Measurements from ENCODE around the gene TMEM248.
"Not testable (repeated sequence)": the region's sequence is repeated elsewhere in the genome, so short reads cannot be mapped to it uniquely, and the experiment has no call there.

The TMEM248 gene

DNA sequence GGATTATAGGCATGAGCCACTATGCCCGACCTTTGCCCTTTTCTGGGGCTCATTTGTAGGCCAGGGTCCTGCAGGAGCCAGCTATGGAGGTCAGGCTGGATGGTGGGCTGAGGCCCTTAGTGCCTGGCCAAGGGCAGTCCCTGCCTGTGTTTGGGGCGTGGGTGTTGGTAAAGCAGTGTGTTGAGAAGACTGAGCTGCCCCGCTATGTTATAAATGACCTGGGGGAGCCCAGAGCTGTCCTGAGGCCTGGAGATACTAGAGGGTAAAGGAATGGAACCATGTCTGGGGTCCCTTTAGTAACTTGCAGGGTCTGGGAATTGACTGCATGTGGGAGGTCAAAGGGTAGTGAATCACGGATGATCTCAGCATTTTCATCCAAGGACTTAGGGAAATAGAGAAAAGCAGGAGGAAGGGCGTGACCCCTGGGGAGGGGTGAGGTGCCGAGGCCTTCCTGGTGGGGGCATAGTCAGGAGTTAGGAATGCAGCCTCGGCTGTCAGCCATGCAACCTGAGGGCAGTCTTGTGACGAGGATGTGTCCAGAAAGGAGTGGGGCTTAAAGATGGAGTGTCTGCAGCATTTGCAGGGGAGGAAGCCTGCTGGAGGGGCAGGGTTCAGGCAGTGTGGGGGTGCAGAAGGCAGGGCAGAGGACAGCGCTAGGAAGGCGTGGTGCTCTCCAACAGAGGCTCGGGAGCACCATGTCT, 31.5 kb downstream of the TMEM248 start:
- DNase-seq = no peak

- DNase-seq = no peak
These were observed 32.0 kb downstream of the TMEM248 start for GRCh38 chr7:66953044-66953427.

DNA sequence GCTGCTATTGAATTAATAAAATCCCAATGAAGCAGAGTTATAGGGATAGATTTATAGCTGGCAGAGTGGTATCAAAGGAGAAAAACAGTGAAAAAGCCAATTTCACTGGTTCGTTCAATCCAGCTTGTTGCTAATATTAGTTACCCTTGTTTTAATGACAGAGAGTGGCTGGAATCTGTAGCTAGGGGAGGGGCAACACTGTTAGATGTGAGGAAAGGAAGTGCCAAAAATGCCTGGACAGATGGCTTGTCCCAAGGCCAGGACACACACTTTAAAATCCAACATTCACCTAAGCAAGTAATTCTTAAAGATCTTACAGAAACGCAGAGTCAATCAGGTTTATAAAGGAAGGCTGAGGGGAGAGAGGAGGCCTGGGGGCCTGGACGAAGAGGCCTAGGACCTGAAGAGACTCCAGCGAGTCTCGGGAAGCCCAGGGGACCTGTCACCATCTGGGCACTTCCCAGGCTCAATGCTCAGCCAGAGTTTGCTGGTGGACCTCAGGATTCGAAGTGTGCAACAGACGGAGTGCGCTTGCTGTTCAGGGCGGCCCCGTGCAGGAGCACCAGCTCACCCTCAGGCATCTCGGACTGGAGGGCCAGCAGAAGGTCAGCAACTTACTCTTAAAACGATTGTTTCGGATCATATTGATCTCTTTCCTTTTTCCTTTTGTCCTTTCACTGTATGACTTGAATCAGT, 36.7 kb downstream of the TMEM248 start:
- no peak for DNase-seq

- no peak for DNase-seq
These were observed 37.7 kb downstream of the TMEM248 start for GRCh38 chr7:66958538-66959350.

GRCh38 chr7:66960192-66960591, 39.2 kb downstream of the TMEM248 start:
- DNase-seq = no peak

GRCh38 chr7:66961096-66961495, 40.1 kb downstream of the TMEM248 start:
- no peak for DNase-seq

DNA sequence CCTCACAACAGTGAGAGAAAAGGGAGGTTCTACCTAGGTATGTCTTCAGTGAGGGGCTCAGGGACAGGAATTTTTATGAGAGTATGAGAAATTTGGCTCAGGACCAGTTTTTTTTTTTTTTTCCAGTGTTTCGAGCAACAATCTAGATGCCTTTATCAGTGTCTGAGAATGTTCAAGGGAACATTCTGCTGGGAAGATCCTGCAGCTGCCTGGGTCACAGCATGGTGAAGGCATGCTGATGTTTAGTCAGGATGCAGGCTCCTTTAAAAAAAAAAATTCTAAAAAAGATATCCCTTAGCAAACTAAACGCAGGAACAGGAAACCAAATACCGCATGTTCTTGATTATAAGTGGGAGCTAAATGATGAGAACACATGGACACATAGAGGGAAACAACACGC, 43.4 kb downstream of the TMEM248 start:
- no peak for DNase-seq

DNA sequence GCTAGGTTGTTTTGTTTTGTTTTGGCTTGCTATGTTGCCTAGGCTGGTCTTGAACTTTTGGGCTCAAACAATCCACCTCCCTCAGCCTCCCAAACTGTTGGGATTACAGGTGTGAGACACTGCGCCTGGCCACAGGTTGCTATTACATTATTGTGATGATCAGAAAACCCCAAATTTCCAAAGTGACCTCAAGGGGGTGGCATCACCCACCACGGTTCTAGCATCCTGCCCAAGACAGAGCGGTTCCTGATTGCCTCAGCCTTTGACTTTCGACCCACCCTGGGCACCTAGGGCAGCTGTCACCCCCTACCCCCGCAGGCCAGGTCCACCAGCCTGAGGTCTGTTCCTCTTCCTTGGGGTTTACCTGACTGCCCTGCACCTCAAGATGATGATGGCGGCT, 46.0 kb downstream of the TMEM248 start:
- no peak for DNase-seq

DNA sequence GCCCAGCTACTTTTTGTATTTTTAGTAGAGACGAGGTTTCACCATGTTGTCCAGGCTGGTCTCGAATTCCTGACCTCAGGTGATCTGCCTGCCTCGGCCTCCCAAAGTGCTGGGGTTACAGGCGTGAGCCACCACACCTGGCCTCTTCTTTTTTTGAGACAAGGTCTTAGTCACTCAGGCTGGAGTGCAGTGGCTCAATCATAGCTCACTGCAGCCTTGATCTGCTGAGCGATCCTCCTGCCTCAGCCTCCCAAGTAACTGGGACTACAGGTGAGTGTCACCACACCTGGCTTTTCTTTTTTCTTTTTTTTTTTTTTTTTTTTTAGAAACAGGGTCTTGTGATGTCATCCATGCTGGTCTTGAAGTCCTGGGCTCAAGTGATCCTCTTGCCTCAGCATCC, 48.0 kb downstream of the TMEM248 start:
- DNase-seq = not testable (repeated sequence)

DNA sequence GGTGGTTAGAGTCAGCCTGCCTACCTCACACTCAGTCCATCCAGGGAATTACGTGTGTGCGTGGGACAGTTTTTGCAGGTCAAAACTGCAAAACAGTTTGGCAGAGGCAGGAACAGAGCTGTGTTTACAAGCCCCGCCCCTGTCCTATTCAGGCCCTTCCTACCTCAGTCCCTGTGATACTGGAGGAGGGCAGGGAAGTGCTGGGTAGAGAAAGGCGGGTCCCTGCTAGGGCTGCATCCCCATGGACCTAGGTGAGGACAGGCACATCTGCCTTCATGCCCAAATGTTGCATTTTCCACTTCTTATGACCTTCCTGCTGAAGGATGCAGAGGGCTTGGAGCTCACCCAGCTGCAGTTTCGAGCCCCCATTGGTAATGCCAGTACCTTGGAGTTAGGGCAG, 49.3 kb downstream of the TMEM248 start:
- no peak for DNase-seq

DNA sequence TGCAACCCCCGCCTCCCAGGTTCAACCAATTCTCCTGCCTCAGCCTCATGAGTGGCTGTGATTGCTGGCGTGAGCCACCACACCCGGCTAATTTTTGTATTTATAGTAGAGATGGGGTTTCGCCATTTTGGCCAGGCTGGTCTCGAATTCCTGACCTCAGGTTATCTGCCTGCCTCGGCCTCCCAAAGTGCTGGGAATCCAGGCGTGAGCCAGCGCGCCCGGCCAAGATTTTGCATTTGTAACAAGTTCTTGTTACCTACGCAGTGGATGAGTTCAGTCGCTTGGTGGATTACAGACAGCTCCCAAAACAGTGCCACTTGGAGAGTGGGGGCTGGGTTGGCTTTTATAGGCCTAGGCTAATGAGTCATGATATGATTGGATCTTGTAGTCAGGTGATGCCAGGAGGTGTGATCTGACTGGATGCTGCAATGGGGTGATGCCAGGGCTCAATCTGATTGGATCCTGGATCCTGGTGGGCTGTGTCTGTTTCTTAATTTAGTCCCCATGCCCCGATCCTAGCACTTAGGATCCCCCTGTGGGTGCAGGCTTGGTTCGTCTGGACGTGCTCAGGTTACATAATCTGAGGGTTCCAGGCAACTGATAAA, 54.1 kb downstream of the TMEM248 start:
- DNase-seq = no peak

GRCh38 chr7:66978312-66978711, 57.3 kb downstream of the TMEM248 start:
- not testable (repeated sequence) for DNase-seq

GRCh38 chr7:66979013-66979412, 58.0 kb downstream of the TMEM248 start:
- DNase-seq = not testable (repeated sequence)

DNA sequence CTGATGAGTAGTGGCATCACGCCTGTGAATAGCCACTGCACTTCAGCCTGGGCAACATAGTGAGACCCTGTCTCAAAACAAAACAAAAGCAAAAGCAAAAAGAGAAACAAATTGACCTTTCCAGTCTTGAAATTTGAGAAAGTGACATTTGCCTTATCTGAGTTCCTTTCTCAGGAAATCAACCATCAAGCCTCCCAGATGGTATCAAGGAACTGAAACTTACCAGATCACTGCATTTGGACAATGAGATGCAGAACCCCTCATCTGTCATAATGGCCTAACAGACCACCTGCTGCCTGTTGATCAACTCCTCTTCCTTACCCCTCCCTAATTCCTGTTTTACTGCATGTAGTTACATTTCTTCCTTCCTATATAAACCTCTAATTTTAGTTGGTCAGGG, 59.3 kb downstream of the TMEM248 start:
- not testable (repeated sequence) for DNase-seq

- DNase-seq = not testable (repeated sequence)
These were observed 68.5 kb downstream of the TMEM248 start for GRCh38 chr7:66989552-66989951.

GRCh38 chr7:66994051-66994450, 73.0 kb downstream of the TMEM248 start:
- not testable (repeated sequence) for DNase-seq

DNA sequence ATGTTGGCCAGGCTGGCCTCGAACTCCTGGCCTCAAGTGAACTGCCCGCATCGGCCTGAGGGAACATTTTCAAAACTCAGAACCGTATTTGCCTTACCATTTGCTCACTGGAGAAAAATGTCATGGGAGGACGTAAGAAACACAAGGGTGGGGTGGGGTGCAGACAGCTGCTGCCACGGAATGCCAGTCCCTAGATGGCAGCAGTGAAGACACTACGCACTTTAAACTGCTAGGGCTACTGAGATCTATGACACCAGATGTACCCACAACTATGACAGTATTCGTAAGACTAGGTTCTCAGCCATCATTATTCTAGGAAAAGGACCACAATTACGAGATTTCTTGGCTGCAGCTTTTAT, 73.6 kb downstream of the TMEM248 start:
- DNase-seq = not testable (repeated sequence)

GRCh38 chr7:66995050-66995776, 74.2 kb downstream of the TMEM248 start, which contains the start of gene SBDS:
TSS of gene SBDS (minus strand) at chr7:66995586. CDS start at chr7:66995417, 169 bp downstream.
- DNase-seq = peak; percentile 67

DNA sequence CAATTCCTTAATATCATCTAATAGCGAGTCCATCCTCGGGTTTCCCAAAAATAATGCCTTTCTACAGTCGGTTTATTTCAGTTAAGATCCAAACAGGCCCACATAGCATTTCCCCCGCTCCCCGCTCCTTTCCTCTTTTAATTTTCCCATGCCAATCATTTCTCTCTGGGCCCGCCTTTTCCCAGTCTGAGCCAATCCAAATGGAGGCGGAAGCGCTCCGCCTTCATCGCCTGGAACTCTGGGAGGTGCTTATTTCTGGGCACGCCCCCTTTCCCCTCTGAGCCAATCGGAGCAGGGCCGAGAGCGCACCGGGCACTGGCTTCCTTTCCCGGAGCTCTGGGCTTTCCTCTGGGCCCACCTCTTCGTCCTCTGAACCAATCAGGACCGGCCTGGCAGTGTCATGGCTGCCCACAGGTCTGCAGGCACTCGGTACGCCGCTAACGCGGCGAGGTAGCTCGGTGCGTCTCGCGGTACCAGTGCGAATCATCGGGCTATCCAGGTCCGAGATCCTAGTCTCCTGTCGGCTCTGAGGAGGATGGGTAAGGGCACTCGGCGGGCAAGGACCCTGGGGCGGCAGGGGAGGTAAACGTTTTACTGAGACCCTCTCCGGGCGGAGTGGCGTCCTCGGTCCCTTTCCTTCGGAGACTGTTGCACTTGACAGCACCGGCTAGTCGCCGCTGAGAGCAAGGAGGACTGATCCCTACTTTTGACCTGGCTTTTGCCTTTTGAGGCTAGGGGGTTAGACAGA, 75.6 kb downstream of the TMEM248 start, which contains the start of gene TYW1:
TYW1 (plus strand) TSS at position 390 of the 748 bp plus-strand sequence; CDS start at position 536, 146 bp downstream.
- DNase-seq = peak; percentile 73

DNA sequence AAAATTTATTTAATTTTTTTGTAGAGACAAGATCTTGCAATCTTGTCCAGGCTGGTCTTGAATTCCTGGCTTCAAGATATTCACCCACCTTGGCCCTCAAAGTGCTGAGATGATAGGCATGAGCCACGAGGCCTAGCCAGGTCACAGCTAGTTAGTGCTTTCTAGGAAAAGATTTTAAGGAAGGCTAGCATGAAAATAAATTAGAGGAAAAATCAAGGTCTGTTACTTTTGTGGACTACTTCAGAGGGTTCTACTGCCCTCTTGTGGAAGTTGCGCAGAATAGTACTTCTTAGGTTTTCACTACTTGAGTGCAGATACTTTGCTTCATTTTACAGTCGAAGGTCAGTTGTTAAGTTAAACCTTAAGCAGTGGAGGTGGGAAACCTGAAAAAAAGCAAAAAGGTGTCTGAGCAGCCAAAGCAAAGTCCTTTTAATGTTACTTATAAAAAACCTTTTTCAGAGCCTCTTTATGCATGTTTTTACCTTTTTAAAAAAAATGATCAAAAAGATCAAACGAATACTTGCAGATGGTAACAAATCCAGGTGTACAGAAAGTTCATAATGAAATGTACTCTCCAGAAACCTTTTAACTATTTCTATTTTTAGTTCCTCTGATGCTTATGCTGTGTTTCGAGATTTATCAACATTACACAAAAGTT, 79.7 kb downstream of the TMEM248 start:
- not testable (repeated sequence) for DNase-seq

DNA sequence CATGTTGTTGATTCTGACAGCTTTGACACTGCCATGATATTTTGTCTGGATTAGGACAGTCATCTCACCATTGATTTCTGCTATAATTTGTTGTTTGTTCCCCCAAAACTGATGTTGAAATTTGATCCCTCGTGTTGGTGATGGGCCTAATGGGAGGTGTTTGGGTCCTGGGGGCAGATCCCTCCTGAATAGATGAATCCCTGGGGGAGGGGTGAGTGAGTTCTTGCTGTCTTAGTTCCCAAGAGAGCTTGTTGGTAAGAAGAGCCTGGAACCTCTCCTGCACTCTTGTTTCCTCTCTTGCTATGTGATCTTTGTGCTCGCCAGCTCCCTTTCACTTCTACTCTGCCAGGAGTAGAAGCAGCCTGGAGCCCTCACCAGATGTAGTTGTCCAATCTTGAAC, 83.1 kb downstream of the TMEM248 start:
- not testable (repeated sequence) for DNase-seq
